Right atrium auricular region (tissue), 2 donors: ENCODE measurements around the gene ACOX1. TPM values are rescaled to one million over a fixed set of nuclear protein-coding genes. Genes with fewer than 3 reads are reported as not detected.

ENCODE experiments used
- DNase-seq: peaks from one replicate; pipeline ENCODE4 v3.0.0-alpha.2; 2019; ENCODE audit warnings: low spot score
- H3K27ac ChIP-seq, 2 donors: fragments of 200-600 bp; sonication (generic); 1 replicate in 1 of 2; 2 replicates in 1 of 2; pipeline ENCODE4 v1.5.1; 2016 to 2019
- H3K27me3 ChIP-seq, 2 donors: fragments of 200-600 bp; sonication (generic); one replicate each; pipeline versions ENCODE4 v1.5.1 to v1.6.0; 2017 to 2019
- H3K36me3 ChIP-seq: fragments of 200-600 bp; sonication (generic); one replicate; pipeline ENCODE4 v1.5.1; 2016
- H3K4me1 ChIP-seq, 2 donors: fragments of 200-600 bp; sonication (generic); one replicate each; pipeline versions ENCODE4 v1.5.1 to v1.6.0; 2017 to 2019
- H3K4me3 ChIP-seq, 2 donors: fragments of 200-600 bp; sonication (generic); 1 replicate in 1 of 2; 2 replicates in 1 of 2; pipeline ENCODE4 v1.5.1; 2017 to 2019; ENCODE audit warnings: mild to moderate bottlenecking in 1 of 2, moderate library complexity in 1 of 2
- H3K9me3 ChIP-seq, 2 donors: fragments of 200-600 bp; sonication (generic); one replicate each; pipeline ENCODE4 v1.5.1; 2019
- CTCF ChIP-seq, 2 donors: fragments of 200-600 bp; sonication (generic); IDR thresholded peaks; one replicate each; pipeline ENCODE4 v1.5.1; 2019; ENCODE audit warnings: antibody characterized with exemption in 2 of 2
- total RNA-seq, 2 donors: library from RNA; depleted of rRNA; stranded (reverse); fragments of >200 nt; gene quantifications; one replicate each; pipeline ENCODE4 v1.1.0, GENCODE V29; 2016

The ACOX1 gene
- 10 to 100 TPM; 49.6 to 67.4 TPM for total RNA-seq

- Histone ChIP-seq H3K4me3 (peak within 1 kb of the TSS; percentile 79 to 87), H3K27me3 (no peaks in the 10 kb centered on the region), H3K27ac (peak within 1 kb of the TSS; percentile 97 to 98), H3K4me1 (peaks cover 0 to 55% of the 10 kb centered on the region in 2 donors), H3K9me3 (no peaks in the 10 kb centered on the region), H3K36me3 (no peaks in the 10 kb centered on the region)
- TF ChIP-seq CTCF (IDR thresholded peaks at IDR 0.05), result peak; percentile 31 to 55
- peak; percentile 98 for DNase-seq
Measured at GRCh38 chr17:75978938-75979704, at the start of gene ACOX1, which contains the start of gene TEN1. ACOX1 (minus strand) TSS chr17:75979166; CDS start chr17:75979073, 93 bp downstream. TEN1 (plus strand) TSS chr17:75979240; CDS start chr17:75986193, 6,953 bp downstream.

GRCh38 chr17:76027159-76027839 lies 48.3 kb upstream of the ACOX1 start, which contains the start of gene EVPL:
EVPL (minus strand) TSS chr17:76027306; CDS start chr17:76027198, 108 bp downstream.
- DNase-seq, result no peak
- H3K4me3 ChIP-seq, result no peak within 1 kb of the TSS
- H3K27ac ChIP-seq, result no peak within 1 kb of the TSS
- TF ChIP-seq CTCF (IDR thresholded peaks at IDR 0.05), result no peak
- peaks cover 0 to 9% of the 10 kb centered on the region in 2 donors for H3K4me1 ChIP-seq
- H3K9me3 ChIP-seq, result no peaks in the 10 kb centered on the region
- no peaks in the 10 kb centered on the region for H3K36me3 ChIP-seq
- H3K27me3 ChIP-seq, result no peaks in the 10 kb centered on the region

- peaks cover 0 to 9% of the 10 kb centered on the region in 2 donors for H3K4me1 ChIP-seq
- TF ChIP-seq CTCF (IDR thresholded peaks at IDR 0.05), result no peak
- H3K4me3 ChIP-seq, result no peak overlapping the region
- no peak for DNase-seq
- no peaks in the 10 kb centered on the region for H3K36me3 ChIP-seq
- H3K27ac ChIP-seq, result no peak overlapping the region
- H3K9me3 ChIP-seq, result no peaks in the 10 kb centered on the region
- no peaks in the 10 kb centered on the region for H3K27me3 ChIP-seq
Measured at GRCh38 chr17:76026714-76027158, 47.8 kb upstream of the ACOX1 start.

- Histone ChIP-seq H3K4me1 (peaks cover 0 to 9% of the 10 kb centered on the region in 2 donors), H3K9me3 (no peaks in the 10 kb centered on the region), H3K27me3 (no peaks in the 10 kb centered on the region), H3K36me3 (no peaks in the 10 kb centered on the region), H3K4me3 (no peak overlapping the region), H3K27ac (no peak overlapping the region)
- TF ChIP-seq CTCF (IDR thresholded peaks at IDR 0.05), result no peak
- no peak for DNase-seq
Measured at GRCh38 chr17:76025294-76025693, 46.3 kb upstream of the ACOX1 start.

GRCh38 chr17:76024353-76024752 lies 45.4 kb upstream of the ACOX1 start:
- peaks cover 0 to 2% of the 10 kb centered on the region in 2 donors for H3K4me1 ChIP-seq
- TF ChIP-seq CTCF (IDR thresholded peaks at IDR 0.05), result no peak
- no peaks in the 10 kb centered on the region for H3K9me3 ChIP-seq
- no peak overlapping the region for H3K27ac ChIP-seq
- no peak overlapping the region for H3K4me3 ChIP-seq
- H3K27me3 ChIP-seq, result no peaks in the 10 kb centered on the region
- no peaks in the 10 kb centered on the region for H3K36me3 ChIP-seq
- DNase-seq, result no peak
